HG02623 (cell line): ENCODE data around the gene BOD1L1.
"Not testable (repeated sequence)": the region's sequence is repeated elsewhere in the genome, so short reads cannot be mapped to it uniquely, and the experiment has no call there.

Experiments
- ATAC-seq: cut with Tn5 transposase; IDR thresholded peaks from one replicate; pipeline ENCODE4 v1.9.1; 2021; ENCODE audit warnings: moderate library complexity; ENCODE audit not compliant: unreplicated experiment

BOD1L1 gene

DNA sequence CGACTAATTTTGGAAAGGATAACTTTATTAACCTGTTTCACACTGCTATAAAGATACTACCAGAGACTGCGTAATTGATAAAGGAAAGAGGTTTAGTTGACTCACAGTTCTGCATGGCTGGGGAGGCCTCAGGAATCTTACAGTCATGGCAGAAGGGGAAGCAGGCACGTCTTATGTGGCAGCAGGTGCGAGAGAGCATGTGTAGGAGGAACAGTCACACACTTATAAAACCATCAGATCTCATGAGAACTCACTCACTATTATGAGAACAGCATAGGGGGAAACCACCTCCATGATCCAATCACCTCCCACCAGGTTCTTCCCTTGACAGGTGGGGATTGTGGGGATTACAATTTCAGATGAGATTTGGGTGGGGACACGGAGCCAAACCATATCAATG, 67.4 kb downstream of the BOD1L1 start:
- not testable (repeated sequence) for ATAC-seq

DNA sequence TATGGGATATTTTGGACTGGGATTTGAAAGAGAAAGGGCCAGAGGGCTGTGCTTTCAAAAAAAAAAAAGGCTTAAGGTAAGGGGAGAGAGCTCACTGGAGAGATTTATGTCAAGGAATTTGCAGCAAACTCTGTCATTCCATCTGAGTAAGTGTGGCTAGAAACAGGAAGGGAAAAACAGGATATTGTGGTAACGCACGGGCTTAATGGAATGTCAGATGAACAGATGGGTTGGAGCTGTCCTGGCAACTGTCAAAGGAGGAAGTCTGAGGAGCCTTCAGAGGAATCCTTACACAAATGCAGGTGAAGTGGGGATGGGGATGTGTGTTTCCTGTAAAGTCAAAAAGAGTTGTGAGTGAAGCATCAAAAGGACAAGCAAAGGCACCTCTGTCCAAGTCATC, 68.1 kb downstream of the BOD1L1 start:
- ATAC-seq, result no peak

DNA sequence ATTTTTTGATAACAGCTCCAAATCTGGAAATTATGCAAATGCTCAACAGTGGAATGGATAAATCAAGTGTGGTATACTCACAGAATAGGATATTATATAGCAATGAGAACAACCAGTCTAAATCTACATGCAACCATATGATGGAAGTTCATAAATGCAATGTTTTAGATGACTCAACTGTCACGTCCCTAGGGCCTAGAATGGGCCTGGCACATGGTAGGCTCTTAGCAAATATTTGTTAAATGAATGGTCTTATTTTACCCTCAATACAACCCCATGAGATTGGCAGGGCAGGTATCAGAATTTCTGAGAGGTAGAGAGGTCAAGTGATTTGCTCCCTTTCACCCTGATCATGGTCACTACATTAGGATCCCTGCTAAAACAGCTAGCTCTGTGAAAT, 68.6 kb downstream of the BOD1L1 start:
- no peak for ATAC-seq

DNA sequence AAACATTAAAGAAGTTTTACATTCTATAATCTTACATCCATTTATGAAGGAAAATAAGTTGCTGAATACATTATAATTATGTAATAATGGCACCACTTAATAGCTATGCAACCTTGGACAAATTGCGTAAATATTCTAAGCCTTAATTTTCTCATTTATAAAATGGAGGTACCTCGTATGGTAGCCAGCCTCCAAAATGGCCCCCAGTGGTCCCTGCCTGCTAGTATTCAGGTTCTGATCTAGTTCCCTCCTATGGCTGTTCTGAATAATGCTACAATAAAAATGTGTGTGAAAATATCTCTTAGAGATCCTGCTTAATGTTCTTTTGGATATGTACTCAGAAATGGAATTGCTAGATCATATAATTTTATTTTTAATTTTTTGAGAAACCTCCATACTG, 72.2 kb downstream of the BOD1L1 start:
- ATAC-seq, result no peak

DNA sequence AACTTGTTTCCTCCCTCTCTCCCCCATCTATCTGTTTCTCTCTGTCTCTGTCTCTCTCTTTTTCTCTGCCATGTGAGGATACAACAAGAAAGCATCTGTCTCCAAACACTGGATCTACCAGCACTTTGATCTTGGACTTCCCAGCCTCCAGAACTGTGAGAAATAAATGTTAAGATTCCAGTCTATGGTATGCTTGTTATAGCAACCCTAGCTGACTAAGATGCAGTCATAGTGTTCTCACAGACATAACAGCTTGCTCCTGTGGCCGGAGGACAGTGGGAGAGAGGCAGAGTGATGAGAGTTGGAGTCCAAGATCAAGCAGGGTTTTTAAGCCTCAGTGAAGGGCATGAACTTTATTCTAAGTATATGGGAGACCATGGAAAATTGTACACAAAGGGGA, 74.4 kb downstream of the BOD1L1 start:
- no peak for ATAC-seq

DNA sequence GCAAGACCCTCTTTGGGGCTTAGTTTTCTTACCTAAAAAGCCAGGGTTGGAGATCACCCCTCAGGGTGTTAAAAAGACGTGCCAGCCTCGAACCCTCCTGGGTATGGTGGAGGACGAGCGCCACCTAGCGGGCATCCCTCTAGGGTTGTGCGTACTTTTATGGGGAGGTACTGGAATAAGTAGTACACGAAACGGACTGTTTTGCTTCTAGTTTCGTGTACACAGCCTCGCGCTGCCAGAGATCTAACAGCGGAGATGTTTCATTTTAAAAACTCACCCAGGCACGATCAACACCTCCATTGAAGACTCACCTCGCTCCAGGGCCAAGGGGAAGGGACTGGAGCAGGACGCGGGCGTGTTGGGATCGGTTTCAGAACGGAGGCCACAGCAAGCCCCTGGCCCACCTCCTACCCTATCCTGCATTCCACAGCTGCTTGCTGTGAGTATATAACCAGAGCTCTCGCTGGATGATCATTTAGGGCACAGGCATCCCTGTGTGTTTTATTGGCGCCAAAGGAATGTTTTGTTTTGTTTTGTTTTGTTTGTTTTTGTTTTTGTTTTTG, 78.5 kb downstream of the BOD1L1 start:
- ATAC-seq, result peak; percentile 54

DNA sequence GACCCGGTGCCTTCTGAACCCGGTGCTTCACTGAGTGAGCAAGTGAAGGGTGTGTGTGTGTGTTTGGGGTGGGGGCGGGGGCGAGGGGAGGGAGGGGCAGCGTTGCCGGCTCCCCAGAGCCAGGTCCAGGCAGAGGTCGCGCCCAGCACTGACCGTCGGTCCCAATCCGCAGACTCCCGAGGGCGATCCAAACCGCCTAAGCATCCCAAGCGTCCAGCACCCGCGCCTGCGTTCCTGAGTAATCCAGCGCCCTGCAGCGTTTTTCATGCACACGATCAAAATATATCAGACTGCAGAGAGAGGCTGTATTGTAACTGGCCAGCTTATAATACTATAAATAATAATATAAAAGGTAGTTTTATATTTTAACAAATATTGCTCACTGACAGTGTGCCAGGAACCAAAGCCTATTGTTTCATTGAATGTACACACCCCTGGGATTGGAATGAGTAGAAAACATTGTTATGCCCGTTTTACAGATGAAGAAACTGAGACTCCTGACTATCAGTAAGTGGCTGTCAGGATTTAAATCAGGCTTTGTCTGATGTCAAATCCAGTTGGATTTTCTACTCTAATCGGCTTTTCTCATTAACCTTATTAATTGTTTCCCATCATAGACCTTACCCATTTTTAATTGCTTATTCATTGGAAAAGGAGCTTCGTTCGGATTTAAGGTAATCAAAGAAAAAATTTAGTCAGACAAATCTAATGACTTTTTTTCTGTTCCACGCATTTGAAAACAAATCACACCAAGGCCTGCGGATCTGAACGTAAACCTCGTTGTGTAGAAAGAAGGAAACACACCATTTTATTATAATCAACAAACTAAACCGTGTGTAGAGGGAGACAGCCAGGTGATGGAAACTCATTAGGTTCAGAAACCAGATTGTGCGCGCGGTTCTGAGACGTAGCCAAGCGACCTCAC, 79.2 kb downstream of the BOD1L1 start:
- ATAC-seq, result no peak

DNA sequence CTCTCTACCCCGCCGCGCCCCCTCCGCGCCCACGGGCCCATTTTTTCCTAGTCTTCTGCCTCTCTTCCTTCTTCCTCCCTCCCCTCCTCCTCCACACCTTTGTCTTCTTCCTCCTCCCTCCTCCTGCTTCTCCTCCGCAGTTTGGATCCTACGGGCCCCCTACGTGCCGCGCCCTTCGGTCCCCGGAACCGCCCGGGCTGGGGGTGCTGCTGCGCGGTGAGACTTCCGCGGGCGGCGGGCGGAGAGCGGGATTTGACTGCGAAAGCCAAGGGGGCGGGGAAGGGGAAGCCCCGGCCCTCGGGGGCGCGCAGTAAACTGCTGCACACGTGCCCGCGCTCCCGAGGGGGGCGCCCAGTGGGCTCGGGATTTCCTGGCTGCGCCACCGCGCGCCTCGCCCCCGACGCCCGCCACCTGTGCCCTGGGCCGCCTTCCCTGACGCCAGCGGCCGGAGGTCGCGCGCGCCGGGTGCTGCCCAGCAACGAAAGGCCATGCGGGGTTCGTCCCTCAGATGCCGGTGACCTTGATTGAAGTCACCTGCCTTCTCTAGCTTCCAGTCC, 80.0 kb downstream of the BOD1L1 start:
- no peak for ATAC-seq

DNA sequence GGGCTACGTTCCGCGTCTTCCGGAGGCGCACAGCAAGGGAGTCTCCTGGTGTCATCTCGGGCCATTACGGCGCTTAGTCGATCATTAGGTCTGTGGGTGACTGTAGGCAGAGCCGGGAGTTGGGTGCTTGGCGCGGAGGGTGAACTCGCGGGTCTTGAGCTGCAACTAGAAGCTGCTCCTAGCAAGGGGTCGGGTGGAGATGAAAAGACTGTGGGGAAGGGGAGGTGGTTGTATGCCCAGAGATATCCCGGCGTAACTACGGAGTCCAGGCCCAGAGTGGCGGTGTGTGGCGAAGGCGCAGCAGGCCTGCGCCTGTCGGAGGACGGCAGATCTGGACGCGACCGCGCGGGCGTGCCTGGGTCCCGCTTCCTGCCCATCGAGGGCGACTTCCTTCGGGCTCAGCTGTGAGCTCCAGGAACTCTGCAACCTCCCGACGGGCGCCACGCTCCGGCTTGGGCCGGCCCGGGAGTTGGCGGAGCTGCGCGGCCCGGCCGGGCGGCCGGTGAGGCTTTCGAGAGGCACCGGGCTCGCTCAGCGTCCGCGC, 80.5 kb downstream of the BOD1L1 start:
- ATAC-seq, result no peak

DNA sequence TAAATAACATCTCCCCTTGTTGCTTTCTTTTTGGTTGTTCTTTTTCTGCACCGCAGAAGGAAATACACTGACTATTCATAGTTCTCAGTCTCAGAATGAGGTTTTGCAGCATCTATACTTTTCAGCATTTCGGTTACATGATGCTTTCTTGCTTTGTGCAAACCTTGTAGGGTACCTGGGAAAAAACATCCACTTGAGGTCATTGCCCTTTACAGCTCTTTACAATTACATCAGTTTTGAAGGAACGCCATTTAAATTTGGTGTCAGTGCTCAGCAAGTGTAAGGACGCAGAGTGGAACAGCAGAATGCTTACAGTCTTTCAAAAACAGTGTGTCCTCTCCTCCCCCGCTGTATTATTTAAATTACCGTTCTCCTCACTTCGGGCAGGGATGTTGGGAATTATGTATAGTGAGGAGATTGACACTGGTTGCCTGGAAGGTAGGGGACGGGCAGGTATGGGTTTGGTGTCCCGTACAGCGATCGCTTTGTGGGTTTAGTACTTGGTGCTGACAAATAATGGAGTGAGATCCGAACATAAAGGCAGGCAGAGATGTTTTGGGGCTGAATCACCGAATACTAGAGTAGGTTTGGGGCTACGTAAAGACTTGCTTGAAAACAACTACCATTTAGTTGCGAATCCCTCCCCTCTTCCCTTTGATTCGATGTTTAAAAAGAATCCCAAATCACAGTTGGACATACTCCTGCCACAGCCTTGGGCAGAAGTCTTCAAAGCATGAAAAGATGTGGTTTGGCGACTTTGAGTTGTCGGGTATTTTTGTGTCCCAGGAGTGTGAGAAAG, 81.2 kb downstream of the BOD1L1 start:
- ATAC-seq, result no peak

DNA sequence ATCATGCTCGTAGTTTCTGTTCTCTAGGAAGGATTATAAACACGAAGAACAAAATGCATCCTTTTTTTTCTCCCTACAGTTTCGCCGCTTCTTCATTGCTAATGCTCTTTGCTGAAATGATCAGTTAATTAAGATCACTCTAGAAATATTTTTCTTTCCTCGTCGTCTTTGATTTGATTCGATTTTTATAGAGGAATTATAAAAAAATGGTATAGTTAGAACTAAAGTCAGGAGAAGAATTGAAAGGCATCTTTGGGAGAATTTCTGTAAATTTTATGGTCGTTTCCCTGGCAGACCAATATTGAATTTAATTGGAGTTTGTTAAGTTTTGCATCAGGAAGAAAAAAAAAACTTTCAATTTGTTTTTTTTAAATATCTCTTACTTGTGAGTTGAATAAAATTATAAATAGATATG, 82.1 kb downstream of the BOD1L1 start:
- no peak for ATAC-seq

DNA sequence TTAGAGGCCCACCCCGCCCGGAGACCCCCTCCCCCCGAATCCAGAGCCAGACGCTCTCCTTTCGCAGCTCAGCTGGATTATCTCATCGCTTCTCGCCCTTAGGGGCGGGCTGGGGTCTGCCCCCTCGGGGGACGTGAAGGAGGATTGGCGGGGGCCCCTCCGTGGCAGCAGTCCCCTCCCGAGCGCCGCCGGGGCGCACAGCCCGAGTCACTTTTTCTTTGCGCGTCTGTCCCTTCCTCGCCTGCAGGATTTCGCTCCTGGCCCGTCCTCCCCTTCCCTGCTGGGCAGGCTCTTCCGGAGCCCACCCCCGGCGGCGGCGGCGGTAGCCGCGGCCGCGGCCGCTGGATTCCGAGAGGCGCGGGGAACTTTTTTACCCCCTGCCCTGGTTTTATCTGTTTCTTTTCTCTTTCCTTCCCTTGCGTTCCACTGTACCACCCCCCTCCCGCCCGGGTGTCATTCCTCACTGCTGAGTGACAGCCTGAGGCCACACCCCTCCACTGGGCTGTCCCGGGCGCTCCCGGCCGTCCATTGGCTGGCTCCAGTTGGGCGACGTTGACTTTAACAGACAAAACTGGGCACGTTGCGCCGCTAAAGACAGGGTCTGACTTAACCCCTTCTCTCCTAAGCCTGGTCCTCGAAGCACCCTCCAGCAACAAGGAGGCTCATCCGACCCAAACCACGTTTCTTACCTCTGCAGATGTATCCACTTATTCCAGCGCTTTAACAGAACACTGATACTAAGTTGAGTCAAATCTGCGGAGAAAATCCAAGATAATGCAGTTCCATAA, 82.7 kb downstream of the BOD1L1 start:
- ATAC-seq, result peak; percentile 63

DNA sequence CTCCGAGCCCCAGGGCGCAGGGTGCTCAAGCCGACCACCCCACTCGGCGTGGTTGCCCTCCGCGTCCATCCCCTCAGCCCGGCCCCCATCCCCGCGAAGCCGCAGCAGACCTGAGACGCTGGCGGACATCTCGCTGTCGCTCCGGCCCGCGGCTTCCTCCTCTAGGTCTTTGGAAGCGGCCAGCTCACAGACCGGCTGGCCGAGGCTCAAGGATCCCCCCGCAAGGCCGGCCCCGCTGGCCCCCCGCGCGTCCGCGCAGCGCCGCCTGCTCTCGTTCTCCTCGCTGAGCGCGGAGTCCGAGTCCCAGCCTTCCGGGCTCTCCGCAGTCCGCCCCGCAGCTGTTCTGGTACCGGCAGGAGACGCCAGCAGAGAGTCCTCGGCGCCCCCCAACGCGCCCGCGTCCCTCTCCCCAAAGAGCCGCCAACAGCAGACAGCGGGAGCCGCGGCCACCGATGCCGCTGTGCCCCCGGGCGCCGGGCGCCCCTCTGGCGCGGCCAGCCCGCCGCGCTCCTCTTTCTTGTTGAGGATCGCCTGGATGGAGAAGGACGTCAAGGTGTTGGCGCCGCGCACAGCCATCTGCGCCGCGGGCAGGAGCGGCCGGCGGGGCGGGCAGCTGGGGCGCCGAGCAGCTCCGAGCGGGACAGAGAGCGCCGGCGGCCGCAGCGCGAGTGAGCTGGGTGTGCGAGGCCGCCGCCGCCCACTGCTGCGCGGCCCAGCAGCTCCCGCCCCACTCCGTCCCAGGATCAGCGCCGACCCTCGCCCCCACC, 83.5 kb downstream of the BOD1L1 start, which contains the start of gene NKX3-2:
Gene NKX3-2 (minus strand): TSS at position 670 of the 767 bp plus-strand sequence. CDS start 94 bp downstream, at position 576.
- ATAC-seq, result no peak

DNA sequence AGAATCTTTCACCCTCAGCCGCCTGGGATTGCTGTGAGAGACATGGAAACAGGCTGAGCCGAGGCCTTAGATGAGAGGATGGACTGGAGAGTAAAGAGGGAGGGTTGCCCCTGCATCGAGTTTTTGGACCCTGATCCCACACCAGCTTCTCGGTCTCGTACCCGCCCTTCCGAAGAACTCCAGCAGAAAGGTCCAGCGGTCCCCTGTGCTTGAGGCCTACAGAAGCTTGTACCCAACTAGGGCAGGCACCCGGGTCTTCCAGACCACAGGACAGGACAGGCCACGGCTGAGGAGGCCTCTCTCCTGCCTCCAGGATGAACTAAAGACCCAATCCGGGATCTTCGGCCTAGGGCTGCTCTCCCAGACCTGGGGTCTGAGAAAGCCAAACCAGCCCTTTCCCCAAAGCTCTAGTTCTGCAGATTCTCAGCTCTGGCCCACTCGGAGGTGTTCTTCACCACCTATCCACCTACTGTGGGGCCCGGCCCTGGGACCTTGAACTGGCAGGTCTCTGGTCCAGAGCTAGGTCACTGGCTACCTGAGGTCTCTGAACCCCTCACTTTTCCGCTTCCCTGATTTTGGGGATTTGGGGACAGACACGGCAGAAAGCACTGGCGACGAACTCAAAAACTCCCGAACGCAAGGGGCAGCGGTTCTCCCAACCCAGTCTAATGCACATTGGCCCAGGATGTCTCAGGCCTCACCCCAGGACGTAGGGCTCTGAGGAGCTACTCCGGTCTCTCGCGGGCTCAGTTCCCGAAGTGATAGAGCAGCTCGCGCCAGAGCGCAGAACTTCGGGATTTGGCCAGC, 84.3 kb downstream of the BOD1L1 start:
- ATAC-seq, result no peak

DNA sequence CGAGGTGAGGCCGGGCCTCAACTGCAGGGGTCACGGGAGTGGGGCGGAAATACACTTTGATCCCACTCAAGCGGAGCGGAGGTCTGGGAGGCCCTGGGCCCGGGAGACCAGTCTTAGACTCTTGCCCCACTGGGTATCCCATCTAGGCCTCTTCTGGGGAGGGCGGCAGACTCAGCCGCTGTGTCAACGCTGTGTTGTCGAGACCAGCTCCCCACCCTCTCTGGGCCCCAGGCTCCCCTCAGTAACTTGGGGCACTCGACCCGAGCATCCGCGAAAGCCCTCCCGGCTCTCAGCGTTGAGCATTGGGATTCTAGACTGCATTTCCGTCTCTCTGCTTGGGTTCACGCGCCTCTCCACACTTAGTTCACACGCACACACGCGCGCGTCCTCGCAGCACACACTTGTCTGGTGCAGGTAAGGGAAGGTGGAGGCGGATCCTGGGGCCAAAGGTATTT, 84.9 kb downstream of the BOD1L1 start:
- ATAC-seq, result no peak

DNA sequence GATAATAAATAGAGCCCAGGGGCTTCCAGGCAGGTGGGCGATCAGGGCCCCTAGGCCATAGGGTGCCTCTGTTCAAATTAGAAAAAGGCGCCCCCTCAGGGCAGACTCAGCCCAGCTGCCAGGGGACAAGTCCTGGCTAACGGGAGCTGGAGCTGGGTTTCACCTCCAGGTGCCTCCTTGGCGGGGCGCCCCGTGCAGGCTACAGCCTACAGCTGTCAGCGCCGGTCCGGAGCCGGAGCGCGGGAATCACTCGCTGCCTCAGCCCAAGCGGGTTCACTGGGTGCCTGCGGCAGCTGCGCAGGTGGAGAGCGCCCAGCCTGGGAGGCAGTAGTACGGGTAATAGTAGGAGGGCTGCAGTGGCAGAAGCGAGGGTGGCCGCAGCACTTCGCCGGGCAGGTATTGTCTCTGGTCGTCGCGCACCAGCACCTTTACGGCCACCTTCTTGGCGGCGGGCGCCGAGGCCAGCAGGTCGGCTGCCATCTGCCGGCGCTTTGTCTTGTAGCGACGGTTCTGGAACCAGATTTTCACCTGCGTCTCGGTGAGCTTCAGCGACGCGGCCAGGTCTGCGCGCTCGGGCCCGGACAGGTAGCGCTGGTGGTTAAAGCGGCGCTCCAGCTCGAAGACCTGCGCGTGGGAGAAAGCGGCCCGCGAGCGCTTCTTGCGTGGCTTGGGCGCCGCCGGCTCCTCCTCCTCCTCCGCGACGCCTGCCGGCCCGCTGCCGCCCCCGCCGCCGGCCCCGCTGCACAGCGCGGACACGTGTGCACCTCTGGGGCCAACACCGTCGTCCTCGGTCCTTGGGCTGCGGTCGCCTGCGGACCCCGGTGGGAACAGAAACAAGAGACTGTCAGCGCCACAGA, 85.6 kb downstream of the BOD1L1 start:
- ATAC-seq, result no peak

DNA sequence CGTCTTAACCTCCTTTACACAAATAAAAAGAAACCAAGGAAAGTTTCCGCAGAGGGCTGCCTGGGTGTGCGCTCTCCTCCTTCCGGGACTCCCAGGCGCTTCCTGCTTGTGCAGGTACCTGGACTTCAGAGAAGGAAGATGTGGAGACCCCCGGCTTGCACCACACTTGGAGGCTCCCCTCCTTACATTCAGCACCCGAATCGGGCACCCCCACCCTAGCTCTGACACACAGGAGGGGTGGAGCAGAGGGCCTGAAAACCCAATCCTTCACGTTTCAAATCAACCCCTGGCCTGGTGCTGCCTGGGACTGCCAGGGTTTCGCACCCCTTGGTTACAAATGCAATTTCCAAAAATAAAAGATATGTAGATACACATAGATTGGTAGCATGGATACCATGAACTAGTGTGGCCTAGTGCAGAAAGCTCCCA, 86.3 kb downstream of the BOD1L1 start:
- ATAC-seq, result no peak
